SK-N-SH treated with all-trans-retinoic acid at 6 μM for 48 hours (cell line): Measurements from ENCODE around the gene TPO.

Experiments
- ARNTL ChIP-seq: fragments of 450-650 bp; formaldehyde crosslinking; IDR thresholded peaks from 2 replicates; pipeline ENCODE4 v1.5.0; 2020; ENCODE audit warnings: low read depth, mild to moderate bottlenecking, moderate library complexity, borderline replicate concordance
- PPARA ChIP-seq: fragments of 250-450 bp; sonication (Bioruptor Pico); IDR thresholded peaks from 2 replicates; pipeline ENCODE4 v1.5.0; 2020; ENCODE audit warnings: mild to moderate bottlenecking, borderline replicate concordance
- RARB ChIP-seq: fragments of 250-450 bp; sonication (Bioruptor Pico); IDR thresholded peaks from 2 replicates; pipeline ENCODE4 v1.8.0; 2021; ENCODE audit warnings: mild to moderate bottlenecking, moderate library complexity
- TCF4 ChIP-seq: fragments of 250-450 bp; sonication (Bioruptor Pico); IDR thresholded peaks from 2 replicates; pipeline ENCODE4 v1.8.0; 2021; ENCODE audit warnings: mild to moderate bottlenecking, moderate library complexity, borderline replicate concordance
- ZFP3 ChIP-seq: fragments of 250-450 bp; sonication (Bioruptor Pico); IDR thresholded peaks from 2 replicates; pipeline ENCODE4 v1.5.0; 2020; ENCODE audit warnings: mild to moderate bottlenecking, moderate library complexity
- ZFP30 ChIP-seq: fragments of 450-650 bp; formaldehyde crosslinking; IDR thresholded peaks from 2 replicates; pipeline ENCODE4 v1.5.0; 2022; ENCODE audit warnings: mild to moderate bottlenecking, moderate library complexity
- ZNF70 ChIP-seq: fragments of 450-650 bp; formaldehyde crosslinking; IDR thresholded peaks from 2 replicates; pipeline ENCODE4 v1.5.0; 2020; ENCODE audit warnings: mild to moderate bottlenecking, moderate library complexity
- TF ChIP-seq, protein P1 (sequence below): fragments of 250-450 bp; sonication (Bioruptor Pico); IDR thresholded peaks from 2 replicates; pipeline ENCODE4 v1.8.0; 2020; ENCODE audit warnings: mild to moderate bottlenecking, moderate library complexity, borderline replicate concordance
- TF ChIP-seq, protein P2 (sequence below): fragments of 250-450 bp; sonication (Bioruptor Pico); IDR thresholded peaks from 2 replicates; pipeline ENCODE4 v1.5.0; 2020; ENCODE audit warnings: mild to moderate bottlenecking, moderate library complexity
- TF ChIP-seq, protein P3 (sequence below): fragments of 250-450 bp; sonication (Bioruptor Pico); IDR thresholded peaks from 2 replicates; pipeline ENCODE4 v1.5.1; 2020; ENCODE audit warnings: low read depth, mild to moderate bottlenecking, moderate library complexity

DNA sequence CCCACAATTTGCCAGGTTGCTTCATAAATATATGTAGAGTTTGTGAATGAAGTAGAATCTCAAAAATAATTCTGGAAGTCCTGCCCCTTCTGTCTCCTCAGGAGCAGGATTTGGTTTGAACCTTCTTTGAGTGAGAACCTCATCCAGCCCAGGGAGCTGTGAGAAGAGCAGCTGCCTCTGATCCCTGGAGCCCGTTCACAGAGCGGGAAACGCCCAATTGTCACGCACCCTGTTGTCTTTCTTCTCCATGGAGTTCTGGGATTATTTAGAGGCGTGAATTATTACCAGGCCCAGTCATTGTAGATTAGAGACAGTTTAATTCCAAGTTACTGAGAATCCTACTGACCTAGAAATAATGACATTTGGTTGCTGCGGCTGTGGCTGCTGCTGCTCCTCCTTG, 66.1 kb downstream of the TPO start:
- TF ChIP-seq TCF4 (CRISPR knock-in tag) (no peak), ZFP3 (CRISPR knock-in tag) (no peak), ZFP30 (CRISPR knock-in tag) (no peak), ARNTL (no peak), RARB (CRISPR knock-in tag) (no peak), ZNF70 (CRISPR knock-in tag) (no peak), PPARA (CRISPR knock-in tag) (no peak)
- TF ChIP-seq, protein P1, sequence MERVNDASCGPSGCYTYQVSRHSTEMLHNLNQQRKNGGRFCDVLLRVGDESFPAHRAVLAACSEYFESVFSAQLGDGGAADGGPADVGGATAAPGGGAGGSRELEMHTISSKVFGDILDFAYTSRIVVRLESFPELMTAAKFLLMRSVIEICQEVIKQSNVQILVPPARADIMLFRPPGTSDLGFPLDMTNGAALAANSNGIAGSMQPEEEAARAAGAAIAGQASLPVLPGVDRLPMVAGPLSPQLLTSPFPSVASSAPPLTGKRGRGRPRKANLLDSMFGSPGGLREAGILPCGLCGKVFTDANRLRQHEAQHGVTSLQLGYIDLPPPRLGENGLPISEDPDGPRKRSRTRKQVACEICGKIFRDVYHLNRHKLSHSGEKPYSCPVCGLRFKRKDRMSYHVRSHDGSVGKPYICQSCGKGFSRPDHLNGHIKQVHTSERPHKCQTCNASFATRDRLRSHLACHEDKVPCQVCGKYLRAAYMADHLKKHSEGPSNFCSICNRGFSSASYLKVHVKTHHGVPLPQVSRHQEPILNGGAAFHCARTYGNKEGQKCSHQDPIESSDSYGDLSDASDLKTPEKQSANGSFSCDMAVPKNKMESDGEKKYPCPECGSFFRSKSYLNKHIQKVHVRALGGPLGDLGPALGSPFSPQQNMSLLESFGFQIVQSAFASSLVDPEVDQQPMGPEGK (CRISPR knock-in tag) = no peak
- TF ChIP-seq, protein P2, sequence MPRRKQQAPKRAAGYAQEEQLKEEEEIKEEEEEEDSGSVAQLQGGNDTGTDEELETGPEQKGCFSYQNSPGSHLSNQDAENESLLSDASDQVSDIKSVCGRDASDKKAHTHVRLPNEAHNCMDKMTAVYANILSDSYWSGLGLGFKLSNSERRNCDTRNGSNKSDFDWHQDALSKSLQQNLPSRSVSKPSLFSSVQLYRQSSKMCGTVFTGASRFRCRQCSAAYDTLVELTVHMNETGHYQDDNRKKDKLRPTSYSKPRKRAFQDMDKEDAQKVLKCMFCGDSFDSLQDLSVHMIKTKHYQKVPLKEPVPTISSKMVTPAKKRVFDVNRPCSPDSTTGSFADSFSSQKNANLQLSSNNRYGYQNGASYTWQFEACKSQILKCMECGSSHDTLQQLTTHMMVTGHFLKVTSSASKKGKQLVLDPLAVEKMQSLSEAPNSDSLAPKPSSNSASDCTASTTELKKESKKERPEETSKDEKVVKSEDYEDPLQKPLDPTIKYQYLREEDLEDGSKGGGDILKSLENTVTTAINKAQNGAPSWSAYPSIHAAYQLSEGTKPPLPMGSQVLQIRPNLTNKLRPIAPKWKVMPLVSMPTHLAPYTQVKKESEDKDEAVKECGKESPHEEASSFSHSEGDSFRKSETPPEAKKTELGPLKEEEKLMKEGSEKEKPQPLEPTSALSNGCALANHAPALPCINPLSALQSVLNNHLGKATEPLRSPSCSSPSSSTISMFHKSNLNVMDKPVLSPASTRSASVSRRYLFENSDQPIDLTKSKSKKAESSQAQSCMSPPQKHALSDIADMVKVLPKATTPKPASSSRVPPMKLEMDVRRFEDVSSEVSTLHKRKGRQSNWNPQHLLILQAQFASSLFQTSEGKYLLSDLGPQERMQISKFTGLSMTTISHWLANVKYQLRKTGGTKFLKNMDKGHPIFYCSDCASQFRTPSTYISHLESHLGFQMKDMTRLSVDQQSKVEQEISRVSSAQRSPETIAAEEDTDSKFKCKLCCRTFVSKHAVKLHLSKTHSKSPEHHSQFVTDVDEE (CRISPR knock-in tag) = no peak
- TF ChIP-seq, protein P3, sequence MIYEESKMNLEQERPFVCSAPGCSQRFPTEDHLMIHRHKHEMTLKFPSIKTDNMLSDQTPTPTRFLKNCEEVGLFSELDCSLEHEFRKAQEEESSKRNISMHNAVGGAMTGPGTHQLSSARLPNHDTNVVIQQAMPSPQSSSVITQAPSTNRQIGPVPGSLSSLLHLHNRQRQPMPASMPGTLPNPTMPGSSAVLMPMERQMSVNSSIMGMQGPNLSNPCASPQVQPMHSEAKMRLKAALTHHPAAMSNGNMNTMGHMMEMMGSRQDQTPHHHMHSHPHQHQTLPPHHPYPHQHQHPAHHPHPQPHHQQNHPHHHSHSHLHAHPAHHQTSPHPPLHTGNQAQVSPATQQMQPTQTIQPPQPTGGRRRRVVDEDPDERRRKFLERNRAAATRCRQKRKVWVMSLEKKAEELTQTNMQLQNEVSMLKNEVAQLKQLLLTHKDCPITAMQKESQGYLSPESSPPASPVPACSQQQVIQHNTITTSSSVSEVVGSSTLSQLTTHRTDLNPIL (CRISPR knock-in tag) = no peak
